Measurements from ENCODE around the gene C19orf53.

Gene C19orf53

GRCh38 chr19:13795595-13796300 lies 21.5 kb downstream of the C19orf53 start:
- no peak for FAIRE-seq
- no peak for DNase-seq (ENCODE audit: insufficient read length, low spot score)

DNA sequence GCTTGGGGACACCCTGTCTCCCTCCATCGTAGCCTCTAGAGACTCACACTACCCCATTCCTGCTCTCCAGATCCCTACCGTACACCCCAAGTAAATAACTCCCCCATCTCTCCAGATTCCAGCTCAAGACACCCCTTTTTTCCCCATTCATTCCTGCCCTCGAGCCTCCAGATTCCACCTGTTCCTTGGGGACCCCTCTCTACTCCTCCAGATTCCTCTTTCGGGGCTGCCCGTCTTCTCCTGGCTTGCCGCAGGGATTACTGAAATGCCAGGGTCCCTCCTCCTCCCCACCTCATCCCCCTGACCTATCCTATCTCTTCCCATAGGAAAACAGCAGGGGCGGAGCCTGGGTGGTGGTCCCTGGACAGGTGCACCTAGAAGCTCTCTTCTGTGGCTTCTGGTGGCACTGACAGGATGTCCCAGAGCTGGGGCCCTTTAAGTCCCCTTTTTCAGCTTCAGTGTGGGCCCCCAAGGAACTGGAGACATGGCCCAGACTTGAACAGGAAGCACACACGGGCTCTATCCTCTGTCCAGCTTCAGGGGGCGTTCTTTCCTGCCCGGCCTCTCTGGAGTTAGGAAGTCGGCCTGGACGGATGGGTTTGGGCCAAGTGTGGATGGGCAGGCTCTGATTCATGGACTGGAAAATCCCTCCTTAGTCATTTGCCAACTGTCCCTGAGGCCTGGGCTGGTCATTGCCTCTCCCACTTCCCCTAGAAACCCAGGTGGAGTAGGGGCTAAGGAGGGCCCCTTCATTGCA lies 22.2 kb downstream of the C19orf53 start:
- peak; percentile 52 for FAIRE-seq
- DNase-seq (ENCODE audit: insufficient read length, low spot score): peak; percentile 88

DNA sequence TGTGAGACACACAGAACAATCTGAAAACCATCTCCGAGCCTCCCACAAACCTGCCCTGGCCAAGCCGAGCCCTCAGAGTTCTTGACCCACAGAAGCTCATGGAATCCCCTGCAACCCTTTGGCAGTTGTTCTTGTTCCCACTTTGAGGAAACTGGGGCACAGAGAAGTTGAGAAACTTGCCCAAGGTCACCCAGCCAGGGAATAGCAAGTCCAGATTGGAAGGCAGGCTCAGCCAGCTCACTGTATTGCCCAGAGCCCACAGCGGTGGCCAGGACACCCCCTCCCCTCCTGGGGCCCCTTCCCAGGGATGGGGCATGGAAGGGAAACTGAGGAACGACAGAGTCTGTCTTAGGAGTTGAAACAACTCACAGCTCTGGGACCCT lies 22.8 kb downstream of the C19orf53 start:
- DNase-seq (ENCODE audit: insufficient read length, low spot score) (no peak), FAIRE-seq (no peak)

DNA sequence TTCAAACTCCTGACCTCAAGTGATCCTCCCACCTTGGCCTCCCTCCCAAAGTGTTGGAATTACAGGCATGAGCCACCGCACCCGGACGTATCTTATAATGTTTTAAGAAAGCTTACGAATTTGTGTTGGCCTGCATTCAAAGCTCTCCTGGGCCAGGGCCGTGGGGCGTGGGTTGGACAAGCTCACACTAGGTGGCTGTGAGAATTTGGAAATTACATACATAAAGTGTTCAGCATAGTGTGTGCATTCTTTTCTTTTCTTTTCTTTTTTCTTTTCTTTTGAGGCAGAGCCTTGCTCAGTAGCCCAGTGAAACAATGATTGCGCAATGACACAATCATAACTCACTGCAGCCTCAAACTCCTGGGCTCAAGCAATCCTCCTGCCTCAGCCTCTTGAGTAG lies 23.6 kb downstream of the C19orf53 start:
- FAIRE-seq: no peak

GRCh38 chr19:13799669-13800068 lies 25.4 kb downstream of the C19orf53 start:
- DNase-seq (ENCODE audit: insufficient read length, low spot score) (no peak), FAIRE-seq (no peak)

More for the DNA sequence above, 23.6 kb downstream of the C19orf53 start:
- DNase-seq (ENCODE audit: insufficient read length, low spot score): no peak

DNA sequence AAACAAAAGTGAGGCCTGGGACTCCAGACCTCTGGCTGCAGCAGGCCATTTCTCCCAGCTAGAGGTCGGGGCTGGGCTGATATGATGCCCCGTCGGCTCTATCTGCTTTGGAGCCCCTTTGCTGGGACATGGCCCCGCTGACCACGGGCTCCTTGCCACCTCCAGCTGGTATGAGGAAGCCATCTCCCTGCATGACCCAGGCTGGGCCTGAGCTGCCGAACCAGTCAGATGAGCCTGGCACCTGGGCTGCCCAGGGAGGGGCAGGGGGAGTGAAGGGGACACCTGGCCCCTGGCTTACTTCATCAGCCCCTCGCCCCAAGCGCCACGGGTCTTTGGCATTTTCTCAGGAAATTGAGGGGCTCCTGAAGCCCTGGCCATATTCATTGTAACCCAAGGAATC lies 28.8 kb downstream of the C19orf53 start:
- no peak for DNase-seq (ENCODE audit: insufficient read length, low spot score)
- FAIRE-seq: no peak

DNA sequence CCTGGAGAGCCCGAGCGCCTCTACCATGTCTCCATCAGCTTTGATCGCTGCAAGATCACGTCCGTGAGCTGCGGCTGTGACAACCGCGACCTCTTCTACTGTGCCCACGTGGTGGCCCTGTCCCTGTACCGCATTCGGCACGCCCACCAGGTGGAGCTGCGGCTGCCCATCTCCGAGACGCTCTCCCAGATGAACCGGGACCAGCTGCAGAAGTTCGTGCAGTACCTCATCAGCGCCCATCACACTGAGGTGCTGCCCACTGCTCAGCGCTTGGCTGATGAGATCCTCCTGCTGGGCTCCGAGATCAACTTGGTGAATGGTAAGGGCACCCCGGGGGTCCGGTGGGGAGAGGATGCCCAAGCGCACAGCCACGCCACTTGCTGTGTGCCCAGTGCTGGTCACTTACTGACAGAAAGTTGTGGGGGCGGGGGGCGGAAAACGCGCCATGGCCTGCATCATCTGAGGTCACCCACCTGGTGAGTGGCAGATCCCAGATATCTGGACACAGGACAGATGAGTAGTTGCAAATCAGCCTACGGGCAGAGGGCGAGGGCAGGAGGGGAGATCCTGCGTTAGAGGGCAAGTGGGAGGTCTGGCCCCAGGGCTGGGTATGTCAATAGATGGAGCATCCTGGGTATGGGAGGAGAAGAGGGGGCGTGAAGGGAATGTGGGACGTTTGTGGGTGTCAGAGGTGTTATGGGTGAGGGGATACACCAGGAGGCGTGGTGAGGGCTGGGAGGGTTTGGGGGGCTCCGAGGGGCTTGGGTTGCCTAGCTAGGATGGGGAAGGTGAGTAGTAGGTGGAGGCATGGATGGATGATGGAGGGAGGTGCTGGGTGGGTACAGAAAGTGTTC lies 30.8 kb downstream of the C19orf53 start:
- DNase-seq (ENCODE audit: insufficient read length, low spot score) (no peak), FAIRE-seq (no peak)

DNA sequence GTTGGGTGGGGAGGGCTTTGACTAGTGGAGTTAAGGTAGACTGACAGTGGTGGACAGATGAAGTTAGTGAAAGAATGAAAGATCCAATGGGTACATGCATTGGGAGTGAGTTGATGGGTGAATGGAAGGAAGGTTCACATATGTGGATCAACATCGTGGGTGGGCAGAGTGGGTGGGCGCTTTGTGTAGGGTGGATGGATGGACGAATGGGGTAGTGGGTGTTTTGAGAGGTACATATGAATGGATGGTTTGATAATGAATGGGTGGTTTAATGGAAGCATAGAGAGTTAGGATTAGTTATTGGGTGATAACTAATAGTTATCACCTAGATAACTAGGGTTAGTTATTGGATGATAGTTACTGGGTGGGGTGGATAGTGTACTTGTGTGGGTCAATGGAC lies 32.5 kb downstream of the C19orf53 start:
- no peak for DNase-seq (ENCODE audit: insufficient read length, low spot score)
- FAIRE-seq: no peak

DNA sequence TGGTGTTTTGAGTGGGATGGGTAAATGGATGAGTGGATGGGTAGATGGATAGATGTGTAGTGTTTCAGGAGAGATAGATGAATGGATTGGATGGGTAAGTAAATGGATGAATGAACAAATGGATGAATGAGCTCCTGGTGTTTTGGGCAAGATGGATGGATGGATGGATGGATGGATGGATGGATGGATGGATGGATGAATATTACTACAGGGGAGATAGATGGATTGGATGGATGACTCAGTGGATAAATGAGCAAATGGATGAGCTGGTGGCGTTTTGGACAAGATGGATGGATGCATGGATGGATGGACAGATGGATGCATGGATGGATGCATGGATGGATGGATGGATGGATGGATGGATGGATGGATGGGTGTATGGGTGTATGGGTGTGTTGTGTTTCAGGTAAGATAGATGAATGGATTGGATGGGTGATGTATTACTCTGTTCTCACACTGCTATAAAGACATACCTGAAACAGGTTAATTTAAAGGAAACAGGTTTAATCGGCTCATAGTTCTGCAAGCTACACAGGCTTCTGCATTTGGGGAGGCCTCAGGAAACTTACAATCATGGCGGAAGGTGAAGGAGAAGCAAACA lies 33.3 kb downstream of the C19orf53 start:
- FAIRE-seq: peak; percentile 78

GRCh38 chr19:13808856-13809255 lies 34.6 kb downstream of the C19orf53 start:
- DNase-seq (ENCODE audit: insufficient read length, low spot score) (no peak), FAIRE-seq (no peak)

More for the DNA sequence above, 33.3 kb downstream of the C19orf53 start:
- no peak for DNase-seq (ENCODE audit: insufficient read length, low spot score)

GRCh38 chr19:13812544-13812943 lies 38.3 kb downstream of the C19orf53 start:
- FAIRE-seq (peak; percentile 13), DNase-seq (ENCODE audit: insufficient read length, low spot score) (no peak)

DNA sequence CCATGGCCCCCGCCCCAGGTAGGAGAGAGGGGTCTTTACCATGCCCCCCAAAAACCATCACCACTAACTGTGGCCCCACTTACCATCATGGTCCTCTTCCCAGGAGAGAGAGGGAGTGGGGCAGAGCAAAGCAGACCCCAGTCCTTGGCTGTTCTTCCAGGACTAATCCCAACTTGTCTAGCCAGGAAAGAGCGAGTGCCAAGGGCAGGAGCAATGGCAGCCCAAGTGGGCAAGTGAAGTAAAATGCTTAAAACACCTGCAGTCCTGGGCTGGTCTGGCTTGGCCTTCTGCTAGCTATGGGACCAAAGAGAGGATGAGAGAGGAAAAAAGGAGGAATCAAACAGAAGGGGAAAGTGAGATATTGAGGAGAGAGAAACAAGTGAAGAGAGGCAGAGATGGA lies 38.9 kb downstream of the C19orf53 start:
- no peak for FAIRE-seq

DNA sequence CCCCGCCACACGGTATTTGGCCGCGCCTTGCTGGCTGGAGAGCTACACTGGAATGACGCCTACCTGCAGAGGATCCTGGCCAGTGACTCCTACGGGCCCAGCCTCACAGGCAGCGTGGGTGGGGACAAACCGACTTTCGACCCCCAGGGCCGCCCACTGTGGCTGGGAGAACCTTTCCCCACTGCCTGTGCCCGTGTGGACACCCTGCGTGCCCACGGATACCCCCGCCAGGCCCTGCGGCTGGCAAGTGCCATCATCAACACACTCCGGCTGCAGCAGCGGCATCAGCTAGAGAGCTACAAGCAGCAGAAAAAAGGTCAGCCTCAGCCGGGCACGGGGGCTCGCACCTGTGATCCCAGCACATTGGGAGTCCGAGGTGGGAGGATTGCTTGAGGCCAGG lies 40.3 kb downstream of the C19orf53 start:
- FAIRE-seq (no peak), DNase-seq (ENCODE audit: insufficient read length, low spot score) (no peak)

More for the DNA sequence above, 38.9 kb downstream of the C19orf53 start:
- DNase-seq (ENCODE audit: insufficient read length, low spot score): no peak

- no peak for FAIRE-seq
- no peak for DNase-seq (ENCODE audit: insufficient read length, low spot score)
Observed at GRCh38 chr19:13817018-13817614, 42.9 kb downstream of the C19orf53 start.

GRCh38 chr19:13817615-13818371 lies 43.5 kb downstream of the C19orf53 start:
- DNase-seq (ENCODE audit: insufficient read length, low spot score) (no peak), FAIRE-seq (no peak)

- no peak for FAIRE-seq
- no peak for DNase-seq (ENCODE audit: insufficient read length, low spot score)
Observed at GRCh38 chr19:13819238-13819637, 45.0 kb downstream of the C19orf53 start.

- no peak for DNase-seq (ENCODE audit: insufficient read length, low spot score)
- no peak for FAIRE-seq
Observed at GRCh38 chr19:13821292-13821691, 47.0 kb downstream of the C19orf53 start.

DNA sequence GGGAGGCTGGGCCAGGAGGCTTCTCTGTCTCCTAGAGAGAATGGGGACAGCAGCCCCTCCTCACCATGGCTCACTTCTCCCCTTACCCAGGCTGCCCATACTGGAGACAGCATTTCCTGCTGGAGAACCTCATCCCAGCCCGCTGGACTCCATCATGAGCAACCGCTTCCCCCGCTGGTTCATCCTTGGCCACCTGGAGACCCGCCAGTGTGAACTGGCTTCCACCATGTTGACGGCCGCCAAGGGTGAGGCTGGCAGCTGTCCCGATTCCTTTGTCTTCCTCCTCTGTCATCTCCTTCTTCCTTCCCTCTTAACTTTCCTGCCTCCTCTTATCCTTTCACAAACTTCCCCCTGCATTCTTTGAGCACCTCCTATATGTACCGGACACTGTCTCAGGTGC lies 49.0 kb downstream of the C19orf53 start:
- FAIRE-seq: no peak
- DNase-seq (ENCODE audit: insufficient read length, low spot score): no peak

DNA sequence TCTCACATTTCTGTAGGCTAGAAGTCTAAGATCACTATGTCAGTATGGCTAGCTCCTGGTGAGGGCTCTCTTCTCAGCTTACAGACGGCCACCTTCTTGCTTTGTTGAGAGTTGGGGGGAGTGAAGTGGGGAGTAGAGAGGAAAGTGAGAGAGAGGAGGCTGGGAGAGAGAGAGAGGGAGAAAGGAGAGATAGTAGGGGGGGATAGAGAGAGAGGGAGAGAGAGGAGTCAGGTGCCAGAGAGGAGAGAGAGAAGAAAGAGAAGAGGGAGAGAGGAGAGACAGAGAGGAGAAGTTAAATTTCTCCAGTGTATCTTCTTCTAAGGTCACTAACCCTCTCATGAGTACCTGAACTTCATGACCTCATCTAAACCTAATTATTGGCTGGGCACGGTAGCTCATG lies 49.6 kb downstream of the C19orf53 start:
- DNase-seq (ENCODE audit: insufficient read length, low spot score): no peak

DNA sequence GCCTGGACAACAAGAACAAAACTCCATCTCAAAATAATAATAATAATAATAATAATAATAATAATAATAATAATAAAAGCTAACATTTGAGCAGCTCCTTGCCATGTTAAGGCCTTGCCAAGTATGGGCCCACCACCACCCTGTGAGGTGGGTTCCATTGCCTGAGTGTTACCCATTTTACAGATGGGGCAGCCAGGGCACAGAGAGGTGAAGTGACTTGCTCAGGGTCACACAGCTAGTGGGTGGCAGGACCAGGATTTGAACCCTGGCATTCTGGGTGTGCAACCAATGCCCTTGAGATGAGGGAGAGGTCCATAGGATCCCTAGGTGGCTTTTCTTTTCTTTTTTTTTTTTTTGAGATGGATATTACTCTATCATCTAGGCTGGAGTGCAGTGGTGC lies 50.4 kb downstream of the C19orf53 start:
- no peak for FAIRE-seq
- DNase-seq (ENCODE audit: insufficient read length, low spot score): no peak

More for the DNA sequence above, 49.6 kb downstream of the C19orf53 start:
- no peak for FAIRE-seq
